ENCODE data around the gene DYNC1I2. TPM values are rescaled to one million over a fixed set of nuclear protein-coding genes. Genes with fewer than 3 reads are reported as not detected.
A peak's percentile ranks its signal among the peaks of the same experiment; 100 is the strongest.

Gene DYNC1I2
- polyA plus RNA-seq (ENCODE audit: insufficient read length), result 88.6 TPM

- peak; percentile 94 for DNase-seq
Measured at GRCh38 chr2:171687287-171688128, at the start of gene DYNC1I2. Gene DYNC1I2, plus strand, starts transcription at chr2:171687469. Its CDS starts 2,687 bp downstream, at chr2:171690156.

GRCh38 chr2:171651667-171652415 lies 35.4 kb upstream of the DYNC1I2 start:
- no peak for DNase-seq

GRCh38 chr2:171652416-171652785 lies 34.9 kb upstream of the DYNC1I2 start:
- no peak for DNase-seq

GRCh38 chr2:171655586-171655985 lies 31.7 kb upstream of the DYNC1I2 start:
- no peak for DNase-seq

- no peak for DNase-seq
Measured at GRCh38 chr2:171667041-171667440, 20.2 kb upstream of the DYNC1I2 start.

GRCh38 chr2:171668183-171668582 lies 19.1 kb upstream of the DYNC1I2 start:
- no peak for DNase-seq

GRCh38 chr2:171669121-171669520 lies 18.1 kb upstream of the DYNC1I2 start:
- no peak for DNase-seq

GRCh38 chr2:171670655-171671054 lies 16.6 kb upstream of the DYNC1I2 start:
- DNase-seq, result no peak

GRCh38 chr2:171671867-171672266 lies 15.4 kb upstream of the DYNC1I2 start:
- no peak for DNase-seq

GRCh38 chr2:171673905-171674304 lies 13.4 kb upstream of the DYNC1I2 start:
- no peak for DNase-seq

GRCh38 chr2:171675810-171676345 lies 11.4 kb upstream of the DYNC1I2 start:
- no peak for DNase-seq

- DNase-seq, result no peak
Measured at GRCh38 chr2:171678619-171679018, 8.7 kb upstream of the DYNC1I2 start.

GRCh38 chr2:171688129-171688465 lies 828 bp downstream of the DYNC1I2 start:
- DNase-seq, result no peak

GRCh38 chr2:171692331-171692730 lies 5.1 kb downstream of the DYNC1I2 start:
- DNase-seq, result no peak

GRCh38 chr2:171702781-171703556 lies 15.7 kb downstream of the DYNC1I2 start:
- no peak for DNase-seq

- DNase-seq, result no peak
Measured at GRCh38 chr2:171703574-171704347, 16.5 kb downstream of the DYNC1I2 start.

- no peak for DNase-seq
Measured at GRCh38 chr2:171706152-171706803, 19.0 kb downstream of the DYNC1I2 start.

GRCh38 chr2:171707752-171708151 lies 20.5 kb downstream of the DYNC1I2 start:
- no peak for DNase-seq

- no peak for DNase-seq
Measured at GRCh38 chr2:171709011-171709685, 21.9 kb downstream of the DYNC1I2 start.

- no peak for DNase-seq
Measured at GRCh38 chr2:171711351-171711750, 24.1 kb downstream of the DYNC1I2 start.

GRCh38 chr2:171712051-171712450 lies 24.8 kb downstream of the DYNC1I2 start:
- no peak for DNase-seq

Data from hindlimb muscle (tissue), 1 donor.